H9 (cell line): ENCODE measurements around the gene SH3TC2. TPM values are rescaled to one million over a fixed set of nuclear protein-coding genes. Genes with fewer than 3 reads are reported as not detected.

ENCODE experiments used
- DNase-seq: peaks from one replicate; pipeline ENCODE4 v3.0.0-alpha.2; 2017
- H2AFZ ChIP-seq: one replicate; pipeline ENCODE4 v1.6.1; 2013; ENCODE audit warnings: mild to moderate bottlenecking, low read length, control low read depth, moderate library complexity
- H2AK5ac ChIP-seq: 2 replicates; pipeline ENCODE4 v1.6.1; 2013; ENCODE audit warnings: low read length, control low read depth, mixed read lengths; ENCODE audit not compliant: insufficient read length
- H2BK120ac ChIP-seq: one replicate; pipeline ENCODE4 v1.6.1; 2013; ENCODE audit warnings: low read depth, mild to moderate bottlenecking, low read length, control low read depth, inconsistent platforms; ENCODE audit not compliant: poor library complexity, severe bottlenecking
- H2BK12ac ChIP-seq: 2 replicates; pipeline ENCODE4 v1.6.1; 2013; ENCODE audit warnings: low read length, control low read depth, mixed read lengths, low read depth; ENCODE audit not compliant: insufficient read length
- H2BK15ac ChIP-seq: 2 replicates; pipeline ENCODE4 v1.6.1; 2013; ENCODE audit warnings: low read depth, low read length, control low read depth
- H2BK20ac ChIP-seq: one replicate; pipeline ENCODE4 v1.6.1; 2013; ENCODE audit warnings: low read depth, mild to moderate bottlenecking, low read length, control low read depth, inconsistent platforms; ENCODE audit not compliant: poor library complexity, severe bottlenecking
- H2BK5ac ChIP-seq: 2 replicates; pipeline ENCODE4 v1.6.1; 2013; ENCODE audit warnings: low read length, control low read depth, mixed read lengths; ENCODE audit not compliant: insufficient read length
- H3K14ac ChIP-seq: 2 replicates; pipeline ENCODE4 v1.6.1; 2013; ENCODE audit warnings: low read length, control low read depth; ENCODE audit not compliant: insufficient read depth
- H3K18ac ChIP-seq: 2 replicates; pipeline ENCODE4 v1.6.1; 2013; ENCODE audit warnings: low read depth, mild to moderate bottlenecking, mixed read lengths, low read length, control low read depth; ENCODE audit not compliant: insufficient read length
- H3K23ac ChIP-seq: 2 replicates; pipeline ENCODE4 v1.6.1; 2013; ENCODE audit warnings: low read length, control low read depth, mixed read lengths, low read depth; ENCODE audit not compliant: insufficient read length
- H3K23me2 ChIP-seq: 2 replicates; pipeline ENCODE4 v1.6.1; 2013; ENCODE audit warnings: low read depth, mild to moderate bottlenecking, mixed read lengths, low read length, control low read depth; ENCODE audit not compliant: insufficient read length, poor library complexity, severe bottlenecking
- H3K27ac ChIP-seq: 2 replicates; pipeline ENCODE4 v1.5.1; 2013; ENCODE audit warnings: low read length, control low read depth, mixed read lengths, low read depth; ENCODE audit not compliant: insufficient read length
- H3K27me3 ChIP-seq: 2 replicates; pipeline ENCODE4 v1.6.1; 2013; ENCODE audit warnings: low read length, control low read depth, inconsistent platforms; ENCODE audit not compliant: insufficient read depth
- H3K4ac ChIP-seq: 2 replicates; pipeline ENCODE4 v1.6.1; 2013; ENCODE audit warnings: low read depth, mild to moderate bottlenecking, control low read depth, inconsistent platforms, low read length, moderate library complexity
- H3K4me1 ChIP-seq: 2 replicates; pipeline ENCODE4 v1.6.1; 2013; ENCODE audit warnings: low read length, control low read depth, inconsistent platforms; ENCODE audit not compliant: insufficient read depth
- H3K4me2 ChIP-seq: 2 replicates; pipeline ENCODE4 v1.6.1; 2013; ENCODE audit warnings: low read length, control low read depth, mixed read lengths; ENCODE audit not compliant: insufficient read length, insufficient read depth
- H3K56ac ChIP-seq: 2 replicates; pipeline ENCODE4 v1.6.1; 2013; ENCODE audit warnings: low read depth, mild to moderate bottlenecking, mixed read lengths, low read length, control low read depth; ENCODE audit not compliant: insufficient read length
- H3K79me1 ChIP-seq: 2 replicates; pipeline ENCODE4 v1.6.1; 2013; ENCODE audit warnings: low read depth, mild to moderate bottlenecking, moderate library complexity, low read length, control low read depth, inconsistent platforms; ENCODE audit not compliant: insufficient read depth, poor library complexity, severe bottlenecking
- H3K79me2 ChIP-seq: 2 replicates; pipeline ENCODE4 v1.6.1; 2013; ENCODE audit warnings: low read length, control low read depth, inconsistent platforms; ENCODE audit not compliant: insufficient read depth
- H3K9ac ChIP-seq: 2 replicates; pipeline ENCODE4 v1.6.1; 2013; ENCODE audit warnings: low read length, control low read depth, mixed read lengths; ENCODE audit not compliant: insufficient read length; ENCODE audit errors: extremely low read depth
- H3K9me3 ChIP-seq: one replicate; pipeline ENCODE4 v1.6.1; 2013; ENCODE audit warnings: low read depth, low read length, inconsistent platforms; ENCODE audit not compliant: control insufficient read depth
- H3T11ph ChIP-seq: one replicate; pipeline ENCODE4 v1.6.1; 2013; ENCODE audit warnings: mild to moderate bottlenecking, low read length, control low read depth, inconsistent platforms
- H4K20me1 ChIP-seq: one replicate; pipeline ENCODE4 v1.6.1; 2013; ENCODE audit not compliant: control insufficient read depth, insufficient read length, insufficient read depth
- H4K5ac ChIP-seq: 2 replicates; pipeline ENCODE4 v1.6.1; 2013; ENCODE audit warnings: low read depth, mild to moderate bottlenecking, mixed read lengths, low read length, control low read depth; ENCODE audit not compliant: insufficient read length
- H4K8ac ChIP-seq: replicated peaks from 2 replicates; pipeline ENCODE4 v1.6.1; 2013; ENCODE audit warnings: low read length, control low read depth, mixed read lengths, low read depth; ENCODE audit not compliant: insufficient read length
- H4K91ac ChIP-seq: 2 replicates; pipeline ENCODE4 v1.6.1; 2013; ENCODE audit warnings: low read depth, mild to moderate bottlenecking, moderate library complexity, mixed read lengths, low read length, control low read depth; ENCODE audit not compliant: insufficient read length
- H3K27ac Mint-ChIP-seq, 3 experiments: 2 replicates in 2 of 3; 3 replicates in 1 of 3; pipeline ENCODE4 v1.8.0; 2020 to 2021; ENCODE audit warnings: mixed read lengths in 3 of 3, mild to moderate bottlenecking in 1 of 3, moderate library complexity in 1 of 3
- H3K27me3 Mint-ChIP-seq: 2 replicates; pipeline ENCODE4 v1.8.0; 2021; ENCODE audit warnings: low read depth, mild to moderate bottlenecking, moderate library complexity, mixed read lengths
- H3K36me3 Mint-ChIP-seq, 3 experiments: 2 replicates in 2 of 3; 3 replicates in 1 of 3; pipeline ENCODE4 v1.8.0; 2020 to 2021; ENCODE audit warnings: low read depth in 3 of 3, mixed read lengths in 3 of 3; ENCODE audit not compliant: insufficient read depth in 1 of 3
- H3K4me1 Mint-ChIP-seq, 2 experiments: 2 replicates each; pipeline ENCODE4 v1.8.0; 2020; ENCODE audit warnings: mixed read lengths in 2 of 2
- H3K4me3 Mint-ChIP-seq, 2 experiments: 2 replicates in 1 of 2; 3 replicates in 1 of 2; pipeline ENCODE4 v1.8.0; 2020 to 2021; ENCODE audit warnings: mild to moderate bottlenecking in 2 of 2, mixed read lengths in 2 of 2, moderate library complexity in 1 of 2
- H3K9me3 Mint-ChIP-seq, 2 experiments: 2 replicates in 1 of 2; 3 replicates in 1 of 2; pipeline ENCODE4 v1.8.0; 2020; ENCODE audit warnings: mild to moderate bottlenecking in 2 of 2, mixed read lengths in 2 of 2, moderate library complexity in 1 of 2
- WGBS: extraction: QIAGEN DNeasy Blood & Tissue Kit; methylation state at CpG from one replicate; pipeline ENCODE4 v1.1.7; 2013; ENCODE audit warnings: missing lambda C conversion rate, low lambda C conversion rate, mixed read lengths; ENCODE audit not compliant: insufficient read length; ENCODE audit errors: extremely low coverage; 5-methylcytosine and 5-hydroxymethylcytosine counted together
- total RNA-seq: library from RNA; stranded (reverse); gene quantifications from 2 replicates; pipeline ENCODE4 v1.2.1, GENCODE V29; 2021
- TF ChIP-seq, protein P1 (sequence below): fragments of 200-600 bp; sonication (generic); conservative IDR thresholded peaks from 3 replicates; pipeline ENCODE4 v1.8.0; 2021; ENCODE audit warnings: antibody characterized with exemption, mild to moderate bottlenecking

The SH3TC2 gene
- total RNA-seq, 1 experiment from 2014 or later, result not detected

DNA sequence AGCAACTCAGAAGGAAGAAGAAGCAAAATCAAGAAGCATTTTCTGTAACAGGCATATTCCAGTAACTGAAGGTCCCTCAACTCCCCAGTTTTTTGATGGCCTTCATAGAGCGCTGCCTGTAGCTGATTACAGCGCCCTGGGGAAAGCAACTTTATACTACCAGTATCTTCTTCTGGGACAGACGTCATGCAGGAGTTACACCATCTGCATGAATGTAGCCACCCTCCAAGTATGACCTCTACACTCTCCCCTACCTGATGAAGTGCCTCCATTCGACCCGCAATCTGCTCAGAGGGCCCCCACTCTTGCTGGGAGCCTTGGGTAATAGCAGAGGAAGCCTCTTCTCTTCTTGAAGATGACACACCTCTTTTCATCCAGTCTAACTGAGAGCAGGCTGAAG, 21.0 kb upstream of the SH3TC2 start:
- no peak overlapping the region for H3K4me2 ChIP-seq
- Mint-ChIP-seq H3K9me3 (no peaks in the 10 kb centered on the region), H3K4me1 (no peaks in the 10 kb centered on the region), H3K4me3 (no peak overlapping the region), H3K27ac (no peak overlapping the region; a peak in 1 of 7 replicates), H3K27me3 (peaks cover 8% of the 10 kb centered on the region), H3K36me3 (no peaks in the 10 kb centered on the region)
- no peak overlapping the region for H4K8ac ChIP-seq
- no peak overlapping the region for H3T11ph ChIP-seq
- H3K14ac ChIP-seq, result no peak overlapping the region
- no peaks in the 10 kb centered on the region for H4K20me1 ChIP-seq
- TF ChIP-seq, protein P1, sequence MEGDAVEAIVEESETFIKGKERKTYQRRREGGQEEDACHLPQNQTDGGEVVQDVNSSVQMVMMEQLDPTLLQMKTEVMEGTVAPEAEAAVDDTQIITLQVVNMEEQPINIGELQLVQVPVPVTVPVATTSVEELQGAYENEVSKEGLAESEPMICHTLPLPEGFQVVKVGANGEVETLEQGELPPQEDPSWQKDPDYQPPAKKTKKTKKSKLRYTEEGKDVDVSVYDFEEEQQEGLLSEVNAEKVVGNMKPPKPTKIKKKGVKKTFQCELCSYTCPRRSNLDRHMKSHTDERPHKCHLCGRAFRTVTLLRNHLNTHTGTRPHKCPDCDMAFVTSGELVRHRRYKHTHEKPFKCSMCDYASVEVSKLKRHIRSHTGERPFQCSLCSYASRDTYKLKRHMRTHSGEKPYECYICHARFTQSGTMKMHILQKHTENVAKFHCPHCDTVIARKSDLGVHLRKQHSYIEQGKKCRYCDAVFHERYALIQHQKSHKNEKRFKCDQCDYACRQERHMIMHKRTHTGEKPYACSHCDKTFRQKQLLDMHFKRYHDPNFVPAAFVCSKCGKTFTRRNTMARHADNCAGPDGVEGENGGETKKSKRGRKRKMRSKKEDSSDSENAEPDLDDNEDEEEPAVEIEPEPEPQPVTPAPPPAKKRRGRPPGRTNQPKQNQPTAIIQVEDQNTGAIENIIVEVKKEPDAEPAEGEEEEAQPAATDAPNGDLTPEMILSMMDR, result no peak
- no peak for DNase-seq
- H3K79me1 ChIP-seq, result no peaks in the 10 kb centered on the region
- H3K23me2 ChIP-seq, result no peaks in the 10 kb centered on the region
- no peak overlapping the region for H2BK5ac ChIP-seq
- no peak overlapping the region for H2BK12ac ChIP-seq
- H2AK5ac ChIP-seq, result no peak overlapping the region
- H3K79me2 ChIP-seq, result no peaks in the 10 kb centered on the region
- H3K9ac ChIP-seq, result no peak overlapping the region
- H3K27ac ChIP-seq, result no peak overlapping the region
- H3K18ac ChIP-seq, result no peak overlapping the region
- no peak overlapping the region for H3K4ac ChIP-seq
- H2AFZ ChIP-seq, result no peak overlapping the region
- no peak overlapping the region for H3K23ac ChIP-seq
- no peak overlapping the region for H2BK120ac ChIP-seq
- H3K9me3 ChIP-seq, result no peaks in the 10 kb centered on the region
- H2BK20ac ChIP-seq, result no peak overlapping the region
- H2BK15ac ChIP-seq, result no peak overlapping the region
- no CpG with 5 or more reads among the region's 5 CpGs for WGBS
- H3K4me1 ChIP-seq, result no peaks in the 10 kb centered on the region
- no peak overlapping the region for H3K56ac ChIP-seq
- no peak overlapping the region for H4K91ac ChIP-seq
- H3K27me3 ChIP-seq, result no peaks in the 10 kb centered on the region
- no peak overlapping the region for H4K5ac ChIP-seq
